ENCODE data around the gene CA11. TPM values are rescaled to one million over a fixed set of nuclear protein-coding genes. Genes with fewer than 3 reads are reported as not detected.

The CA11 gene
- total and polyA plus RNA-seq, 3 experiments from 2014 or later: 8.3 to 13.0 (median 12.7) TPM

DNA sequence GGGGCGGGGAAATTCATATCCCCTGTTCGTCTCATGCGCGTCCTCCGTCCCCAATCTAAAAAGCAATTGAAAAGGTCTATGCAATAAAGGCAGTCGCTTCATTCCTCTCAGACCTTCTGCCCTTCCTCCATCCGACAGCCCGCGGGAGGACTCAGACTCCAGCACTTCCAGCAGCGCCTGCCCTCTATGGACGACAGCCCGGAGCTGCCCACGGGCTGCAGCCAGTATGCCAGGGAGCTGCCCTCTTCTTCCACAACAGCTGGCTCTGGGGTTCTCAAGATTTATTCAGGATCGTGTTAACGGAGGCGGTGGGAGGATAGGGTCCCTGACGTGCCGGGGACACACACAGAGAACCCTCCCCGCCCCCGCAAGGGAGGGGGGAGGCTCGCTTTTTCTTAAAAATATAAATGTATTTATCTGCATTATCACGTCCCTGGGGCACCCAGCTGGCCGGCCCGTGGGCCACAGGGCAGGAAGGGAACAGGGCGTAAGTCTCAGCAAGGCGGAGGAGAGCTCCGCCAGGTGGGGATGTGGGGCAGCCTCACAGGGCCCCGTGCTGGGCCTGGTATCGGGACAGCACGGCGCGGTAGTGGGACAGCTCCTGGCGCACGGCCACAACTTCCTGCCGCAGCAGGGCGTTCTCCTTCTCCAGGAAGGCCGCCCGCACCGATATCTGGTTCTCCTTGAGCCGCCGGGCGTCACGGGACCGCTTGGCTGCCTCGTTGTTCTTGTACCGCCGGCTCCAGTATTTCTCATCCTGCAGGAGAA is 15.5 kb downstream of the CA11 start:
- Histone ChIP-seq H3K27ac (ENCODE audit: low read depth, low read length) (no peak overlapping the region), H3K9me3 (ENCODE audit: low read length) (no peaks in the 10 kb centered on the region), H3K4me3 (ENCODE audit: low read length) (no peak overlapping the region), H3K27me3 (ENCODE audit: insufficient read depth, low read length, poor library complexity, severe bottlenecking) (no peaks in the 10 kb centered on the region), H3K36me3 (ENCODE audit: insufficient read depth, low read length) (peaks cover 30% of the 10 kb centered on the region), H3K4me1 (ENCODE audit: insufficient read depth, low read length) (peaks cover 29% of the 10 kb centered on the region)
- Mint-ChIP-seq H3K4me3 (no peak overlapping the region), H3K36me3 (peaks cover 0 to 58% (median 0%) of the 10 kb centered on the region in 3 donors), H3K27me3 (no peaks in the 10 kb centered on the region), H3K4me1 (peaks cover 19 to 53% (median 24%) of the 10 kb centered on the region in 3 donors), H3K27ac (no peak overlapping the region), H3K9me3 (peaks cover 0 to 2% (median 0%) of the 10 kb centered on the region in 5 donors)
- DNase-seq: no peak
- POLR2A ChIA-PET: interaction anchor here (1.8 kb wide), 1 partner anchor 11 kb away, joined by 4 read pairs; the partner anchor contains the start of genes RPL18 and SPHK2
- CTCF ChIA-PET: no interaction called here

- Histone ChIP-seq H3K4me3 (ENCODE audit: low read length) (no peak overlapping the region), H3K27ac (ENCODE audit: low read depth, low read length) (no peak overlapping the region), H3K27me3 (ENCODE audit: insufficient read depth, low read length, poor library complexity, severe bottlenecking) (no peaks in the 10 kb centered on the region), H3K4me1 (ENCODE audit: insufficient read depth, low read length) (peaks cover 23% of the 10 kb centered on the region), H3K9me3 (ENCODE audit: low read length) (no peaks in the 10 kb centered on the region), H3K36me3 (ENCODE audit: insufficient read depth, low read length) (peaks cover 30% of the 10 kb centered on the region)
- peaks cover 0 to under 1% (median 0%) of the 10 kb centered on the region in 5 donors for H3K9me3 Mint-ChIP-seq
- DNase-seq: no peak
- POLR2A ChIA-PET: interaction anchor here (0.9 kb wide), 1 partner anchor 10 kb away, joined by 3 read pairs; the partner anchor contains the start of gene SPHK2
- CTCF ChIA-PET: no interaction called here
- no peaks in the 10 kb centered on the region for H3K27me3 Mint-ChIP-seq
- no peak overlapping the region for H3K4me3 Mint-ChIP-seq
- no peak overlapping the region for H3K27ac Mint-ChIP-seq
- H3K36me3 Mint-ChIP-seq: peaks cover 0 to 57% (median 0%) of the 10 kb centered on the region in 3 donors
- H3K4me1 Mint-ChIP-seq: peaks cover 20 to 54% (median 22%) of the 10 kb centered on the region in 3 donors
These were observed 16.2 kb downstream of the CA11 start for GRCh38 chr19:48629599-48630295.

DNA sequence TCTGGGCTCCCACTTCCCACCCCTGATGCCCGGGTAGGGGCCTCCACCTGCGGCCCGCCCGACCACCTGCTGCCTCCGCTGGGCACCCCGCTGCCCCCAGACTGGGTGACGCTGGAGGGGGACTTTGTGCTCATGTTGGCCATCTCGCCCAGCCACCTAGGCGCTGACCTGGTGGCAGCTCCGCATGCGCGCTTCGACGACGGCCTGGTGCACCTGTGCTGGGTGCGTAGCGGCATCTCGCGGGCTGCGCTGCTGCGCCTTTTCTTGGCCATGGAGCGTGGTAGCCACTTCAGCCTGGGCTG is 16.7 kb downstream of the CA11 start:
- CTCF ChIA-PET: no interaction called here

DNA sequence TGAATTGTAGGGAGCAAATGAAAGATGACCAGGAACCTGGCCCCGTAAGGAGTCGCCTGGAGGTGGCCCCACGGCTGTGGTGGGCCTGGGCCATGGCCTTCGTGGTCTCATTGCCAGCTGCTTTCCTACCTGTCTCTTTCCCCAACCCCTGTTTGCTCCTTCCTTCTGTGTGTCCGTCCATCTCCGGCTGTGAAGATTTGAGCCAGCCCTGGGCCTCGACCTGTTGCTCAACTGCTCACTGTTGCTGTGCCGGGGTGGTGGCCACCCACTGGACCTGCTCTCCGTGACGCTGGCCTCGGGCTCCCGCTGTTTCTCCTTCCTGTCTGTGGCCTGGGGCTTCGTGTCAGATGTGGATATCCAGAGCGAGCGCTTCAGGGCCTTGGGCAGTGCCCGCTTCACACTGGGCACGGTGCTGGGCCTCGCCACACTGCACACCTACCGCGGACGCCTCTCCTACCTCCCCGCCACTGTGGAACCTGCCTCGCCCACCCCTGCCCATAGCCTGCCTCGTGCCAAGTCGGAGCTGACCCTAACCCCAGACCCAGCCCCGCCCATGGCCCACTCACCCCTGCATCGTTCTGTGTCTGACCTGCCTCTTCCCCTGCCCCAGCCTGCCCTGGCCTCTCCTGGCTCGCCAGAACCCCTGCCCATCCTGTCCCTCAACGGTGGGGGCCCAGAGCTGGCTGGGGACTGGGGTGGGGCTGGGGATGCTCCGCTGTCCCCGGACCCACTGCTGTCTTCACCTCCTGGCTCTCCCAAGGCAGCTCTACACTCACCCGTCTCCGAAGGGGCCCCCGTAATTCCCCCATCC is 17.3 kb downstream of the CA11 start:
- Histone ChIP-seq H3K27ac (ENCODE audit: low read depth, low read length) (no peak overlapping the region), H3K27me3 (ENCODE audit: insufficient read depth, low read length, poor library complexity, severe bottlenecking) (no peaks in the 10 kb centered on the region), H3K36me3 (ENCODE audit: insufficient read depth, low read length) (peaks cover 30% of the 10 kb centered on the region), H3K4me1 (ENCODE audit: insufficient read depth, low read length) (peaks cover 16% of the 10 kb centered on the region), H3K9me3 (ENCODE audit: low read length) (no peaks in the 10 kb centered on the region), H3K4me3 (ENCODE audit: low read length) (no peak overlapping the region)
- Mint-ChIP-seq H3K4me1 (peaks cover 21 to 53% (median 24%) of the 10 kb centered on the region in 3 donors), H3K27ac (peak overlapping the region in 1 of 8 donors; percentile 36), H3K4me3 (peak overlapping the region in 1 of 7 donors; percentile 12), H3K9me3 (no peaks in the 10 kb centered on the region), H3K27me3 (no peaks in the 10 kb centered on the region), H3K36me3 (peaks cover 0 to 54% (median 1%) of the 10 kb centered on the region in 3 donors)
- ChIA-PET POLR2A (interaction anchor here (0.6 to 0.9 kb wide), 3 partner anchors 9 to 70 kb away, joined by 3 to 11 read pairs (median 5); partner anchors contain the start of gene SPHK2), CTCF (no interaction called here)
- DNase-seq: no peak

More for the DNA sequence above, 16.7 kb downstream of the CA11 start:
- no peaks in the 10 kb centered on the region for H3K9me3 ChIP-seq (ENCODE audit: low read length)
- no peaks in the 10 kb centered on the region for H3K27me3 ChIP-seq (ENCODE audit: insufficient read depth, low read length, poor library complexity, severe bottlenecking)
- Mint-ChIP-seq H3K36me3 (peaks cover 0 to 54% (median 0%) of the 10 kb centered on the region in 3 donors), H3K4me1 (peaks cover 18 to 53% (median 22%) of the 10 kb centered on the region in 3 donors), H3K27me3 (no peaks in the 10 kb centered on the region), H3K9me3 (no peaks in the 10 kb centered on the region), H3K4me3 (no peak overlapping the region), H3K27ac (no peak overlapping the region)
- no peak overlapping the region for H3K4me3 ChIP-seq (ENCODE audit: low read length)
- H3K27ac ChIP-seq (ENCODE audit: low read depth, low read length): no peak overlapping the region
- H3K4me1 ChIP-seq (ENCODE audit: insufficient read depth, low read length): peaks cover 19% of the 10 kb centered on the region
- H3K36me3 ChIP-seq (ENCODE audit: insufficient read depth, low read length): peaks cover 30% of the 10 kb centered on the region
- POLR2A ChIA-PET: interaction anchor here (0.6 to 0.9 kb wide), 2 partner anchors 10 to 71 kb away, joined by 3 to 11 read pairs; partner anchors contain the start of gene SPHK2
- DNase-seq: no peak

GRCh38 chr19:48627865-48628314 is 18.1 kb downstream of the CA11 start:
- peaks cover 24% of the 10 kb centered on the region for H3K36me3 ChIP-seq (ENCODE audit: insufficient read depth, low read length)
- Mint-ChIP-seq H3K27ac (peak overlapping the region in 2 of 8 donors; percentile 36 to 55), H3K9me3 (no peaks in the 10 kb centered on the region), H3K27me3 (no peaks in the 10 kb centered on the region), H3K4me1 (peaks cover 27 to 51% (median 27%) of the 10 kb centered on the region in 3 donors), H3K4me3 (no peak overlapping the region), H3K36me3 (peaks cover 0 to 50% (median 1%) of the 10 kb centered on the region in 3 donors)
- no peak overlapping the region for H3K27ac ChIP-seq (ENCODE audit: low read depth, low read length)
- POLR2A ChIA-PET: interaction anchor here (0.6 to 1.4 kb wide), 2 partner anchors 9 to 17 kb away, joined by 5 to 7 read pairs; partner anchors contain the start of gene RPL18
- CTCF ChIA-PET: interaction anchor here (0.9 kb wide), 1 partner anchor 9 kb away, joined by 3 read pairs; the partner anchor contains the start of gene RPL18
- H3K4me3 ChIP-seq (ENCODE audit: low read length): no peak overlapping the region
- no peaks in the 10 kb centered on the region for H3K9me3 ChIP-seq (ENCODE audit: low read length)
- no peaks in the 10 kb centered on the region for H3K27me3 ChIP-seq (ENCODE audit: insufficient read depth, low read length, poor library complexity, severe bottlenecking)
- peaks cover 15% of the 10 kb centered on the region for H3K4me1 ChIP-seq (ENCODE audit: insufficient read depth, low read length)
- no peak for DNase-seq

DNA sequence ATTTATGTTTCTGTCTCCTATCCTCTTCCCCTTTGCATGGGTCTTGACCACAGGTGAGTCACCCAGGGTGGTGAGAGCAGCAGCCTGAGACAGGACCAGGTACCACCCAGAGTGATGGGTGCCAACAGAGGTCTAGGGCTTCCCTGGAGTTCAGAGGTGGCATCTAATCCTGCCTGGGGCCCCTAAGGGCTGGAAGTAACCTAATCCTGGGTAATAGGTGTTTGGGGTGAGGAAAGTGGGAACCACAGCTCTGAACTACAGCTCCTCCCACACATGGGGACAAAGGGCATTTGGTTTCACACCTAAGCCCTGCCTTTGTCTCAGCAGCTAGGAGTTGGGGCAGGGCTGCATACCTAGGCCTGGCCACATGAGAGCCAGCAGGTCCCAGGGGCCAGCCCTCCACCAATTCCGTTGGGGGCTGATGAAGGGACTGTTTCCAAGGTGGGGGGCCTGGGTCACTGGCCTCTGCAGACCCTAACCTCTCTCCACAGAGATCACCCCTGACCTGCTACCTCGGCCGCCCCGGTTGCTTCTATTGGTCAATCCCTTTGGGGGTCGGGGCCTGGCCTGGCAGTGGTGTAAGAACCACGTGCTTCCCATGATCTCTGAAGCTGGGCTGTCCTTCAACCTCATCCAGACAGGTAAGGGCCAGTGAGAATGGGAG is 18.7 kb downstream of the CA11 start:
- peaks cover 18% of the 10 kb centered on the region for H3K36me3 ChIP-seq (ENCODE audit: insufficient read depth, low read length)
- Mint-ChIP-seq H3K27me3 (no peaks in the 10 kb centered on the region), H3K9me3 (no peaks in the 10 kb centered on the region), H3K4me1 (peaks cover 25 to 48% (median 30%) of the 10 kb centered on the region in 3 donors), H3K36me3 (peaks cover 0 to 46% (median 4%) of the 10 kb centered on the region in 3 donors), H3K4me3 (peak overlapping the region in 4 of 7 donors; percentile 7 to 28 (median 26)), H3K27ac (peak overlapping the region in 5 of 8 donors; percentile 52 to 82 (median 68))
- POLR2A ChIA-PET: interaction anchor here (1.4 kb wide), 1 partner anchor 9 kb away, joined by 7 read pairs; the partner anchor contains the start of gene RPL18
- peak in 1 of 5 donors; percentile 69 for DNase-seq
- CTCF ChIA-PET: interaction anchor here (0.9 kb wide), 1 partner anchor 9 kb away, joined by 3 read pairs; the partner anchor contains the start of gene RPL18
- peaks cover 10% of the 10 kb centered on the region for H3K4me1 ChIP-seq (ENCODE audit: insufficient read depth, low read length)
- H3K27ac ChIP-seq (ENCODE audit: low read depth, low read length): no peak overlapping the region
- no peaks in the 10 kb centered on the region for H3K27me3 ChIP-seq (ENCODE audit: insufficient read depth, low read length, poor library complexity, severe bottlenecking)
- no peaks in the 10 kb centered on the region for H3K9me3 ChIP-seq (ENCODE audit: low read length)
- H3K4me3 ChIP-seq (ENCODE audit: low read length): no peak overlapping the region

DNA sequence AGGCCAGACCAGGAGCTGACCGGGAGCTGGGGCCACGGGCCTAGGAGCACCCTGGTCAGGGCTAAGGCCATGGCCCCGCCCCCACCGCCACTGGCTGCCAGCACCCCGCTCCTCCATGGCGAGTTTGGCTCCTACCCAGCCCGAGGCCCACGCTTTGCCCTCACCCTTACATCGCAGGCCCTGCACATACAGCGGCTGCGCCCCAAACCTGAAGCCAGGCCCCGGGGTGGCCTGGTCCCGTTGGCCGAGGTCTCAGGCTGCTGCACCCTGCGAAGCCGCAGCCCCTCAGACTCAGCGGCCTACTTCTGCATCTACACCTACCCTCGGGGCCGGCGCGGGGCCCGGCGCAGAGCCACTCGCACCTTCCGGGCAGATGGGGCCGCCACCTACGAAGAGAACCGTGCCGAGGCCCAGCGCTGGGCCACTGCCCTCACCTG is 20.1 kb downstream of the CA11 start:
- POLR2A ChIA-PET: interaction anchor here (0.6 kb wide), 1 partner anchor 14 kb away, joined by 3 read pairs; no protein-coding TSS in a partner anchor
- H3K4me1 ChIP-seq (ENCODE audit: insufficient read depth, low read length): peaks cover 10% of the 10 kb centered on the region
- peaks cover 31 to 44% (median 38%) of the 10 kb centered on the region in 3 donors for H3K4me1 Mint-ChIP-seq

More for the DNA sequence above, 20.1 kb downstream of the CA11 start:
- Histone ChIP-seq H3K4me3 (ENCODE audit: low read length) (no peak overlapping the region), H3K27me3 (ENCODE audit: insufficient read depth, low read length, poor library complexity, severe bottlenecking) (no peaks in the 10 kb centered on the region), H3K36me3 (ENCODE audit: insufficient read depth, low read length) (peaks cover 8% of the 10 kb centered on the region), H3K27ac (ENCODE audit: low read depth, low read length) (no peak overlapping the region), H3K9me3 (ENCODE audit: low read length) (no peaks in the 10 kb centered on the region)
- Mint-ChIP-seq H3K27ac (no peak overlapping the region), H3K27me3 (no peaks in the 10 kb centered on the region), H3K4me3 (no peak overlapping the region), H3K9me3 (no peaks in the 10 kb centered on the region), H3K36me3 (peaks cover 0 to 40% (median 7%) of the 10 kb centered on the region in 3 donors)
- CTCF ChIA-PET: no interaction called here
- DNase-seq: no peak

Data from CD8-positive, alpha-beta memory T cell (primary cell).